GM18499 (cell line): Measurements from ENCODE around the gene LSS.

ENCODE experiments used
- ATAC-seq: cut with Tn5 transposase; IDR thresholded peaks from one replicate; pipeline ENCODE4 v1.9.1; 2021; ENCODE audit warnings: moderate number of reproducible peaks; ENCODE audit not compliant: insufficient read depth, unreplicated experiment

The LSS gene

GRCh38 chr21:46228345-46229051 is at the start of gene LSS:
Gene LSS, minus strand, starts transcription at chr21:46228774. Its CDS starts 29 bp downstream, at chr21:46228745.
- ATAC-seq, result no peak

GRCh38 chr21:46274797-46275390 is 46.3 kb upstream of the LSS start:
- no peak for ATAC-seq

- no peak for ATAC-seq
Observed at GRCh38 chr21:46273341-46273740, 44.8 kb upstream of the LSS start.

- ATAC-seq, result no peak
Observed at GRCh38 chr21:46269466-46269865, 40.9 kb upstream of the LSS start.

- no peak for ATAC-seq
Observed at GRCh38 chr21:46268371-46268770, 39.8 kb upstream of the LSS start.

GRCh38 chr21:46266946-46267345 is 38.4 kb upstream of the LSS start:
- ATAC-seq, result no peak

GRCh38 chr21:46265736-46266525 is 37.4 kb upstream of the LSS start:
- no peak for ATAC-seq

- no peak for ATAC-seq
Observed at GRCh38 chr21:46264690-46265144, 36.1 kb upstream of the LSS start.

GRCh38 chr21:46264046-46264689 is 35.6 kb upstream of the LSS start:
- ATAC-seq, result no peak

GRCh38 chr21:46256501-46256994 is 28.0 kb upstream of the LSS start:
- ATAC-seq, result no peak

- ATAC-seq, result no peak
Observed at GRCh38 chr21:46255758-46256337, 27.3 kb upstream of the LSS start.

GRCh38 chr21:46255166-46255565 is 26.6 kb upstream of the LSS start:
- ATAC-seq, result no peak

- ATAC-seq, result no peak
Observed at GRCh38 chr21:46254208-46254975, 25.8 kb upstream of the LSS start.

GRCh38 chr21:46253610-46254124 is 25.1 kb upstream of the LSS start:
- ATAC-seq, result peak; percentile 62

GRCh38 chr21:46252840-46253239 is 24.3 kb upstream of the LSS start:
- no peak for ATAC-seq

- ATAC-seq, result no peak
Observed at GRCh38 chr21:46250146-46250725, 21.7 kb upstream of the LSS start.

GRCh38 chr21:46248827-46249226 is 20.3 kb upstream of the LSS start:
- no peak for ATAC-seq

GRCh38 chr21:46248422-46248782 is 19.8 kb upstream of the LSS start:
- no peak for ATAC-seq
